H1 (cell line): ENCODE measurements around the gene GGN. TPM values are rescaled to one million over a fixed set of nuclear protein-coding genes. Genes with fewer than 3 reads are reported as not detected.

ENCODE experiments used
- CTCF ChIA-PET: fragments of 300-600 bp; sonication (Branson Sonifier 250); formaldehyde crosslinking; loops from one replicate; lab custom pipeline; 2021; ENCODE audit not compliant: partially characterized antibody; lab: Charles Lee
- POLR2A ChIA-PET: fragments of 300-600 bp; sonication (Branson Sonifier 250); formaldehyde crosslinking; loops from one replicate; lab custom pipeline; 2021; ENCODE audit warnings: inconsistent platforms; ENCODE audit not compliant: partially characterized antibody; lab: Charles Lee
- DNase-seq, 2 experiments: peaks; one replicate each; pipeline versions ENCODE4 v3.0.0 to v3.0.0-alpha.2; 2010 to 2022; ENCODE audit warnings: low spot score in 2 of 2, low read depth in 1 of 2, mixed read lengths in 1 of 2
- FAIRE-seq: peaks from 2 replicates; lab custom pipeline; 2011; peaks lifted over from hg19 to GRCh38; lab: Jason Lieb, UNC
- H2AFZ ChIP-seq: 2 replicates; pipeline ENCODE4 v1.8.1; 2012; ENCODE audit warnings: low read length, inconsistent platforms
- H2AK5ac ChIP-seq: 2 replicates; pipeline ENCODE4 v1.6.1; 2013; ENCODE audit warnings: low read depth, low read length
- H2BK120ac ChIP-seq: replicated peaks from 2 replicates; pipeline ENCODE3; 2013; ENCODE audit warnings: low read depth, low read length, inconsistent platforms
- H2BK12ac ChIP-seq: 2 replicates; pipeline ENCODE4 v1.6.1; 2013; ENCODE audit warnings: low read depth, low read length
- H2BK15ac ChIP-seq: 2 replicates; pipeline ENCODE4 v1.6.1; 2013; ENCODE audit warnings: low read length
- H2BK20ac ChIP-seq: 2 replicates; pipeline ENCODE4 v1.6.1; 2013; ENCODE audit warnings: low read length
- H2BK5ac ChIP-seq: 2 replicates; pipeline ENCODE4 v1.6.1; 2013; ENCODE audit warnings: low read depth, low read length
- H3K14ac ChIP-seq: 2 replicates; pipeline ENCODE4 v1.6.1; 2013; ENCODE audit warnings: inconsistent platforms; ENCODE audit not compliant: insufficient read length
- H3K18ac ChIP-seq: 2 replicates; pipeline ENCODE4 v1.6.1; 2013; ENCODE audit warnings: low read length; ENCODE audit errors: extremely low read depth
- H3K23ac ChIP-seq: 2 replicates; pipeline ENCODE4 v1.6.1; 2013; ENCODE audit warnings: inconsistent platforms; ENCODE audit not compliant: insufficient read length
- H3K23me2 ChIP-seq: 2 replicates; pipeline ENCODE4 v1.6.1; 2013; ENCODE audit warnings: low read depth, low read length
- H3K27ac ChIP-seq: 2 replicates; pipeline ENCODE4 v1.6.1; 2011; ENCODE audit warnings: low read depth, low read length, inconsistent platforms
- H3K27me3 ChIP-seq, 4 experiments: replicated peaks in 1 of 4; 1 replicate in 1 of 4; 2 replicates in 3 of 4; pipeline versions ENCODE4 v1.6.1 to v1.8.1; 2011 to 2013; ENCODE audit warnings: low read length in 3 of 4, mild to moderate bottlenecking in 3 of 4, inconsistent platforms in 2 of 4, mixed read lengths in 2 of 4, moderate library complexity in 1 of 4; ENCODE audit not compliant: control insufficient read depth in 3 of 4, insufficient read depth in 3 of 4; ENCODE audit errors: extremely low read depth in 1 of 4
- H3K36me3 ChIP-seq, 4 experiments: 2 replicates each; pipeline versions ENCODE4 v1.6.1 to v1.8.1; 2011 to 2013; ENCODE audit warnings: mild to moderate bottlenecking in 4 of 4, low read length in 3 of 4, moderate library complexity in 2 of 4, control low read depth in 1 of 4, inconsistent platforms in 1 of 4; ENCODE audit not compliant: insufficient read depth in 4 of 4, control insufficient read depth in 2 of 4
- H3K4ac ChIP-seq: replicated peaks from 2 replicates; pipeline ENCODE3; 2013; ENCODE audit warnings: low read length, low read depth, mixed read lengths, inconsistent platforms; ENCODE audit not compliant: insufficient read length
- H3K4me1 ChIP-seq, 4 experiments: replicated peaks in 1 of 4; 1 replicate in 1 of 4; 2 replicates in 3 of 4; pipeline versions ENCODE4 v1.6.1 to v1.8.1; 2011 to 2013; ENCODE audit warnings: low read length in 3 of 4, inconsistent platforms in 2 of 4, mixed read lengths in 1 of 4; ENCODE audit not compliant: insufficient read depth in 4 of 4, control insufficient read depth in 3 of 4
- H3K4me2 ChIP-seq, 2 experiments: 2 replicates each; pipeline versions ENCODE4 v1.6.1 to v1.8.1; 2011 to 2013; ENCODE audit warnings: low read depth in 2 of 2, low read length in 2 of 2, control low read depth in 1 of 2, inconsistent platforms in 1 of 2, mild to moderate bottlenecking in 1 of 2; ENCODE audit not compliant: insufficient read depth in 1 of 2
- H3K4me3 ChIP-seq, 4 experiments: fragments of 200-600, 300-600 bp in 1 of 4; sonication (generic), shearing (Covaris generic), sonication (Bioruptor Twin) in 1 of 4; 2 replicates each; pipeline versions ENCODE4 v1.5.1 to v1.8.1; 2011 to 2016; ENCODE audit warnings: low read length in 4 of 4, low read depth in 3 of 4, control low read depth in 2 of 4, inconsistent platforms in 2 of 4, mild to moderate bottlenecking in 2 of 4, mixed read lengths in 1 of 4, moderate library complexity in 1 of 4; ENCODE audit not compliant: insufficient read depth in 2 of 4; ENCODE audit errors: extremely low read depth in 1 of 4
- H3K56ac ChIP-seq: replicated peaks from 2 replicates; pipeline ENCODE3; 2013; ENCODE audit warnings: low read depth, mild to moderate bottlenecking, mixed read lengths, low read length, inconsistent platforms; ENCODE audit not compliant: insufficient read length
- H3K79me1 ChIP-seq: 2 replicates; pipeline ENCODE4 v1.6.1; 2013; ENCODE audit warnings: low read depth, low read length, control low read depth
- H3K79me2 ChIP-seq, 2 experiments: 2 replicates each; pipeline versions ENCODE4 v1.6.1 to v1.8.1; 2012 to 2013; ENCODE audit warnings: low read length in 2 of 2, mild to moderate bottlenecking in 2 of 2, inconsistent platforms in 1 of 2; ENCODE audit not compliant: insufficient read depth in 2 of 2, control insufficient read depth in 1 of 2
- H3K9ac ChIP-seq, 4 experiments: replicated peaks in 1 of 4; 1 replicate in 1 of 4; 2 replicates in 3 of 4; pipeline versions ENCODE4 v1.6.1 to v1.8.1; 2011 to 2013; ENCODE audit warnings: low read depth in 3 of 4, low read length in 3 of 4, control low read depth in 2 of 4, mild to moderate bottlenecking in 2 of 4, moderate library complexity in 2 of 4, inconsistent platforms in 1 of 4; ENCODE audit errors: extremely low read depth in 1 of 4
- H3K9me3 ChIP-seq, 2 experiments: 2 replicates each; pipeline versions ENCODE4 v1.6.1 to v1.8.1; 2012 to 2013; ENCODE audit warnings: mild to moderate bottlenecking in 2 of 2, moderate library complexity in 2 of 2, control low read depth in 1 of 2, inconsistent platforms in 1 of 2, low read depth in 1 of 2, low read length in 1 of 2, mixed read lengths in 1 of 2; ENCODE audit not compliant: insufficient read depth in 2 of 2
- H4K20me1 ChIP-seq, 2 experiments: replicated peaks in 1 of 2; 2 replicates each; pipeline versions ENCODE3 to v1.8.1; 2011 to 2013; ENCODE audit warnings: inconsistent platforms in 2 of 2, low read length in 2 of 2, mild to moderate bottlenecking in 1 of 2; ENCODE audit not compliant: insufficient read depth in 2 of 2, control insufficient read depth in 1 of 2
- H4K5ac ChIP-seq: 2 replicates; pipeline ENCODE4 v1.6.1; 2013; ENCODE audit warnings: low read length, low read depth, mixed read lengths, inconsistent platforms; ENCODE audit not compliant: insufficient read length
- H4K8ac ChIP-seq: 2 replicates; pipeline ENCODE4 v1.8.0; 2013; ENCODE audit warnings: mild to moderate bottlenecking, moderate library complexity, low read length, inconsistent platforms; ENCODE audit not compliant: insufficient read depth; ENCODE audit errors: extremely low read depth
- H4K91ac ChIP-seq: replicated peaks from 2 replicates; pipeline ENCODE3; 2013; ENCODE audit warnings: low read length, mixed read lengths, inconsistent platforms; ENCODE audit not compliant: insufficient read length
- ATF2 ChIP-seq: IDR thresholded peaks from 2 replicates; pipeline ENCODE4 v1.6.1; 2012; ENCODE audit warnings: low read length, inconsistent platforms
- ATF3 ChIP-seq: IDR thresholded peaks from 2 replicates; pipeline ENCODE4 v1.6.1; 2011; ENCODE audit warnings: low read depth, mild to moderate bottlenecking, low read length; ENCODE audit not compliant: insufficient read depth
- BACH1 ChIP-seq: IDR thresholded peaks from 2 replicates; pipeline ENCODE4 v1.6.1; 2012; ENCODE audit warnings: low read length, improper control_type of control experiment
- BRCA1 ChIP-seq: IDR thresholded peaks from 2 replicates; pipeline ENCODE4 v1.6.1; 2012; ENCODE audit warnings: low read depth, low read length, improper control_type of control experiment
- CEBPB ChIP-seq: IDR thresholded peaks from 2 replicates; pipeline ENCODE4 v1.6.1; 2012; ENCODE audit warnings: low read depth, low read length
- CHD1 ChIP-seq: IDR thresholded peaks from 2 replicates; pipeline ENCODE4 v1.6.1; 2012; ENCODE audit warnings: low read depth, low read length, improper control_type of control experiment
- CHD2 ChIP-seq: IDR thresholded peaks from 2 replicates; pipeline ENCODE4 v1.6.1; 2012; ENCODE audit warnings: low read length, improper control_type of control experiment
- E2F6 ChIP-seq: IDR thresholded peaks from 2 replicates; pipeline ENCODE4 v1.6.1; 2012; ENCODE audit warnings: inconsistent platforms
- FOSL1 ChIP-seq: IDR thresholded peaks from 2 replicates; pipeline ENCODE4 v1.6.1; 2011; ENCODE audit warnings: mild to moderate bottlenecking, low read depth, low read length, moderate library complexity; ENCODE audit not compliant: insufficient read depth
- HDAC2 ChIP-seq, 2 experiments: fragments of 300-600 bp in 1 of 2; sonication (generic) in 1 of 2; IDR thresholded peaks; 2 replicates each; pipeline ENCODE4 v1.6.1; 2011 to 2012; ENCODE audit warnings: low read depth in 2 of 2, low read length in 2 of 2, mild to moderate bottlenecking in 2 of 2, moderate library complexity in 2 of 2, borderline replicate concordance in 1 of 2, inconsistent platforms in 1 of 2
- YY1 ChIP-seq: IDR thresholded peaks from 2 replicates; pipeline ENCODE4 v1.6.1; 2011; ENCODE audit warnings: low read depth, mild to moderate bottlenecking, low read length
- WGBS, 2 experiments: shearing (Covaris generic) in 1 of 2; methylation state at CpG; one replicate each; pipeline versions ENCODE4 v1.1.6 to v1.1.7; 2013 to 2015; ENCODE audit warnings: low lambda C conversion rate in 2 of 2, mixed read lengths in 2 of 2, inconsistent platforms in 1 of 2, low coverage in 1 of 2, missing lambda C conversion rate in 1 of 2; ENCODE audit not compliant: insufficient replicate concordance in 2 of 2, insufficient coverage in 1 of 2, insufficient read length in 1 of 2; ENCODE audit errors: extremely low coverage in 1 of 2, missing lambda C conversion rate in 1 of 2; 5-methylcytosine and 5-hydroxymethylcytosine counted together
- polyA plus RNA-seq, 7 experiments: library from polyadenylated mRNA; depleted of rRNA in 3 of 7; stranded (reverse) in 5 of 7; unstranded in 2 of 7; fragments of >200 nt in 5 of 7; fragments of 200-250 nt in 2 of 7; gene quantifications; 1 replicate in 5 of 7; 2 replicates in 1 of 7; 4 replicates in 1 of 7; pipeline versions ENCODE4 v1.2.1 to v1.2.3, GENCODE V29; 2011 to 2013; ENCODE audit warnings: missing spikeins in 2 of 7, mixed read lengths in 2 of 7
- total RNA-seq: library from RNA; stranded (reverse); fragmentation: NEBNext Ultra II Directional; extraction: Animal tissue kit (Norgen Biotek cat#: 25700); gene quantifications from 2 replicates; pipeline ENCODE4 v1.2.1, GENCODE V29; 2021

GGN gene
- total and polyA plus RNA-seq, 2 of the 8 experiments (the other 6 are each of a cell fraction or from before 2014, with no cell fraction given) = 0.47 to 1.2 TPM

- no peaks in the 10 kb centered on the region for H3K79me1 ChIP-seq
- H3K4me1 ChIP-seq = peaks cover 4 to 20% (median 15%) of the 10 kb centered on the region in 4 experiments; a peak in 6 of 7 replicates
- no peak overlapping the region for H4K8ac ChIP-seq
- no peak overlapping the region for H3K18ac ChIP-seq
- POLR2A ChIA-PET = interaction anchor here (0.7 to 1.4 kb wide), 4 partner anchors 9 to 27 kb away, joined by 3 to 4 read pairs (median 3); no protein-coding TSS in a partner anchor
- DNase-seq (no peak), FAIRE-seq (no peak)
- no peak overlapping the region for H3K4ac ChIP-seq
- H2AFZ ChIP-seq = no peak overlapping the region
- H3K27me3 ChIP-seq = peaks cover 0 to 9% (median 5%) of the 10 kb centered on the region in 4 experiments; a peak in 4 of 7 replicates
- no peaks in the 10 kb centered on the region for H3K79me2 ChIP-seq
- no peaks in the 10 kb centered on the region for H3K9me3 ChIP-seq
- H3K27ac ChIP-seq = no peak overlapping the region
- peaks cover 7% of the 10 kb centered on the region for H3K23me2 ChIP-seq
- H4K5ac ChIP-seq = no peak overlapping the region
- H3K14ac ChIP-seq = no peak overlapping the region
- no peak overlapping the region for H3K4me2 ChIP-seq
- H3K23ac ChIP-seq = no peak overlapping the region
- no peak overlapping the region for H2BK12ac ChIP-seq
- CTCF ChIA-PET = interaction anchor here (0.6 to 1.2 kb wide), 3 partner anchors 15 to 177 kb away, joined by 3 to 5 read pairs (median 4); no protein-coding TSS in a partner anchor
- H2BK5ac ChIP-seq = no peak overlapping the region
- H3K36me3 ChIP-seq = no peaks in the 10 kb centered on the region
- H3K4me3 ChIP-seq = no peak overlapping the region
- H3K56ac ChIP-seq = no peak overlapping the region
- no peak overlapping the region for H2AK5ac ChIP-seq
- H4K91ac ChIP-seq = peak overlapping the region; percentile 42
- no peak overlapping the region for H2BK120ac ChIP-seq
- H4K20me1 ChIP-seq = no peaks in the 10 kb centered on the region
- no peak overlapping the region for H3K9ac ChIP-seq
- H2BK15ac ChIP-seq = no peak overlapping the region
- no peak overlapping the region for H2BK20ac ChIP-seq
- 80% methylated on average over 14 of the region's 14 CpGs; no CpG with 5 or more reads in 1 of the 2 experiments for WGBS, 2 experiments
- TF ChIP-seq CHD1 = no peak
- TF ChIP-seq FOSL1 = no peak
- TF ChIP-seq BACH1 = no peak
- no peak for TF ChIP-seq E2F6
- TF ChIP-seq ATF2 = no peak
- no peak for TF ChIP-seq BRCA1
- no peak for TF ChIP-seq ATF3
- no peak for TF ChIP-seq CHD2
- no peak for TF ChIP-seq CEBPB
- no peak for TF ChIP-seq HDAC2 (IDR thresholded peaks at IDR 0.05; ENCODE audit: borderline replicate concordance in 1 of 2, low read depth in 2 of 2, low read length in 2 of 2)
- TF ChIP-seq YY1 = no peak
Observed at GRCh38 chr19:38421856-38422255, 34.0 kb upstream of the GGN start.
